ENCODE data around the gene PDE4D. TPM values are rescaled to one million over a fixed set of nuclear protein-coding genes. Genes with fewer than 3 reads are reported as not detected.

PDE4D gene
- total and polyA plus RNA-seq, 8 donors, result 1.5 to 7.1 (median 3.1) TPM

- H3K36me3 ChIP-seq, result no peaks in the 10 kb centered on the region
- intact Hi-C loops (cut with DNase I), result no loop called here
- ATAC-seq, result no peak
- no peaks in the 10 kb centered on the region for H3K9me3 ChIP-seq
- H3K4me3 ChIP-seq, result no peak overlapping the region
- peaks cover 0 to 22% (median 3%) of the 10 kb centered on the region in 4 donors for H3K27me3 ChIP-seq
- FAIRE-seq, result no peak
- no peaks in the 10 kb centered on the region for H3K4me1 ChIP-seq
- DNase-seq, result no peak
- no peak overlapping the region for H3K27ac ChIP-seq
- WGBS, 2 donors, result 54 to 68% methylated on average over 3 of the region's 3 CpGs
- no peak for TF ChIP-seq CTCF (IDR thresholded peaks at IDR 0.05)
Observed at GRCh38 chr5:59887274-59887673, 6.3 kb downstream of the PDE4D start.

- WGBS, 2 donors, result 90 to 97% methylated on average over 1 of the region's 1 CpG
- no peaks in the 10 kb centered on the region for H3K27me3 ChIP-seq
- ATAC-seq, result no peak
- H3K9me3 ChIP-seq, result no peaks in the 10 kb centered on the region
- no peaks in the 10 kb centered on the region for H3K4me1 ChIP-seq
- no peak for DNase-seq
- H3K36me3 ChIP-seq, result no peaks in the 10 kb centered on the region
- no peak overlapping the region for H3K4me3 ChIP-seq
- no peak for FAIRE-seq
- H3K27ac ChIP-seq, result no peak overlapping the region
- no peak for TF ChIP-seq CTCF (IDR thresholded peaks at IDR 0.05)
- intact Hi-C loops (cut with DNase I), result no loop called here
Observed at GRCh38 chr5:59874675-59875074, 18.9 kb downstream of the PDE4D start.

GRCh38 chr5:59873113-59873512 is 20.4 kb downstream of the PDE4D start:
- ATAC-seq (no peak), DNase-seq (no peak), FAIRE-seq (no peak)
- Histone ChIP-seq H3K4me1 (no peaks in the 10 kb centered on the region), H3K27me3 (no peaks in the 10 kb centered on the region), H3K4me3 (no peak overlapping the region), H3K9me3 (no peaks in the 10 kb centered on the region), H3K27ac (no peak overlapping the region), H3K36me3 (no peaks in the 10 kb centered on the region)
- WGBS, 2 donors, result 69 to 74% methylated on average over 2 of the region's 2 CpGs
- TF ChIP-seq CTCF (IDR thresholded peaks at IDR 0.05), result no peak
- intact Hi-C loops (cut with DNase I), result no loop called here

GRCh38 chr5:59866661-59867060 is 26.9 kb downstream of the PDE4D start:
- no peak overlapping the region for H3K27ac ChIP-seq
- FAIRE-seq, result no peak
- H3K36me3 ChIP-seq, result no peaks in the 10 kb centered on the region
- H3K9me3 ChIP-seq, result no peaks in the 10 kb centered on the region
- H3K27me3 ChIP-seq, result no peaks in the 10 kb centered on the region
- H3K4me1 ChIP-seq, result no peaks in the 10 kb centered on the region
- ATAC-seq, result no peak
- TF ChIP-seq CTCF (IDR thresholded peaks at IDR 0.05), result no peak
- WGBS, 2 donors, result 53 to 62% methylated on average over 2 of the region's 2 CpGs
- no peak overlapping the region for H3K4me3 ChIP-seq
- intact Hi-C loops (cut with DNase I), result no loop called here
- DNase-seq, result no peak

DNA sequence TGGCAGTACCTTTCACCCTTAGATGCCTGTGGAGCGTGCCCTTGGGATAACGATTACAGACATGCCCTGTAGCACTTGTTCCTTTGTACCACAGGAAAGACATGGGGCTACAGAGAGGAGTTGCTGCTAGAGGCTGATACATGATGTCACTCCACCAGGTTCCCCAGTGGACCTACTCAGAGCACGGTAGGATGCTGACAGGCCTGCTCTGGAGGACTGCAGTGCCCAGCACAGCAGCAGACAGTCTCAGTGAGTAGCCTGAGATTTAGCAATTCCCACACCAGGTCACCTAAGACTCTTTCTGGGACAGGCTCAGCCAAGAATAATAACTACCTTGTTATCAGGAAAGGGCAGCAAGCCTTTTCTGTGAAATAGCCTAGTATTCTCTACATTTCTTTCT is 28.8 kb downstream of the PDE4D start:
- WGBS, 2 donors, result 49 to 62% methylated on average over 3 of the region's 3 CpGs
- ATAC-seq, result peak in 1 of 4 donors; percentile 16
- intact Hi-C loops (cut with DNase I), result no loop called here
- no peaks in the 10 kb centered on the region for H3K36me3 ChIP-seq
- no peak for FAIRE-seq
- TF ChIP-seq CTCF (IDR thresholded peaks at IDR 0.05), result no peak
- no peak overlapping the region for H3K27ac ChIP-seq
- no peak overlapping the region for H3K4me3 ChIP-seq
- no peaks in the 10 kb centered on the region for H3K9me3 ChIP-seq
- H3K27me3 ChIP-seq, result no peaks in the 10 kb centered on the region
- no peaks in the 10 kb centered on the region for H3K4me1 ChIP-seq
- DNase-seq, result no peak

All from pancreas (tissue), 10 donors.